HG03558 (cell line): ENCODE measurements around the gene AQR.

Source experiments
- ATAC-seq: cut with Tn5 transposase; IDR thresholded peaks from one replicate; pipeline ENCODE4 v1.9.1; 2021; ENCODE audit warnings: moderate number of reproducible peaks; ENCODE audit not compliant: unreplicated experiment; ENCODE audit errors: extremely low read depth

The AQR gene

DNA sequence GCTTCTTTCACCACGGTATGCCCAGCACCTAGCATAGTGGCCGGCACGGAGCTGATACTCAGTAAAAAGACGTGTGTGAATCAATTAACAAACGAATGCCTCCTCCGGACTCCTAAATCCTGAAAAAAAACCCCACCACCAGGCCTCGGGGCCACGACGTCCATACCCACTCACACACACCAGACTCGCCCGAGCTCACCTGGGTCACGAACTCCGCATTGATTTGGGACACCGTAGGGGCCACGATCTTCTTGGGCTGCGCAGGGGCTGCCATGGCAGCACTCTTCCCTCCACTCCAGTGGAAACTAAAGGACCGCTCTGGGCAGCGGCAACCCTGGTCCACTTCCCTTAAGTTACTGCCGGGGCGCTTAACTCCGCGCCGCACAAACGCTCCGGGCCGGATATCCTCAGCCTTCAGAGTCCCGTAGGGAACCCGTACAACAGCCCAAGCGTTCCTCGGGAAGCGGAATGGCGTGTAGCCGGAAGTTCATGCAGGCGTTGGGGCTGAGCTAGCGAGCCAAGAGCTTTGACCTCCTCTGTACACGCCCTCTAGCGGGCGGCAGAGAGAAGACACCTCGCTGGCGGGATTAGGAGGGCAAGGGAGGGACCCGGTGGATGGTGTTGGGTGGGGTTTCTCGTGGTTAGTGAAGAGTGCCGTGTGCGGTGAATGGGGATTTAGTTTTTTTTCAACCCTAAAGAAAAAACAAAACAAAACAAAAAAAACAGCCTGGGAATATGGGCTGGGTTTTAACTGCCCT is at the start of gene AQR:
Gene AQR (minus strand): TSS at position 403 of the 758 bp plus-strand sequence. CDS start 129 bp downstream, at position 274.
- peak; percentile 94 for ATAC-seq

DNA sequence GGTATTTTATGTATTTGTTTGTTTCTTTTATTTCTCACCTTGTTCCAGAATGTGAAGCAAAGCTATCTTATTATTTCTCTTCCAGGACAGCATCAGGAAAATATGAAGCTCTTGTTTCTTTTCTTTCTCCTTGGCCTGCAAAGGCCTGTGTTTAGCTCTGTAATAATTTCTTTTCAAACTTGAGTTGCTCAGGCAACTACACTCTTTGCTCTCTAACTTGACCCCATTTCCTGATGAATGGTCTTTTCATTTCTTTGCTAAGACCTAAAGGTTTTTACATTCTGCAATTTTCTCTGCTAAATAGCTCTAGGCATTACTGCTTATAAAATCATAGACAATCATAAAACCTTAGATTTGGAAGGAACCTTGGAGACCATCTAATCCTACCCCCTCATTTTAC is 44.7 kb upstream of the AQR start:
- ATAC-seq: no peak

DNA sequence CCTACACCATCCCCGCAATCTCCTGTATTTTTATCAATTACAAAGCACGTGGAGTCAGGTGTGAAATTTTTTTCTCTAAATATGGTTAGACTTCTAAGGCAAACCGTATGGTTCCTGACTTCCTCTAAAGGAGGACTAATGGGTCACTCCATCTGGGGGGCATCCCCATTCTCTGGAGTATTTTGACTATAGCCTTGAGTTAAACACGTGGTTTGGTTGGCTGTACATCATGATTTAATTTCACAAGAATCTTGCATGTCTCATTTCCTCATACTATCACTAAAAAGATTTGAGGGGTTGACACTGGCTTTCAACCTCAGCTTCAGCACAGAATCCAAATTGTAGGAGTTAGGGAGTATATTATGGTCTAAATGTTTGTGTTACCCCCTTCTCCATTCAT is 43.8 kb upstream of the AQR start:
- ATAC-seq: no peak

DNA sequence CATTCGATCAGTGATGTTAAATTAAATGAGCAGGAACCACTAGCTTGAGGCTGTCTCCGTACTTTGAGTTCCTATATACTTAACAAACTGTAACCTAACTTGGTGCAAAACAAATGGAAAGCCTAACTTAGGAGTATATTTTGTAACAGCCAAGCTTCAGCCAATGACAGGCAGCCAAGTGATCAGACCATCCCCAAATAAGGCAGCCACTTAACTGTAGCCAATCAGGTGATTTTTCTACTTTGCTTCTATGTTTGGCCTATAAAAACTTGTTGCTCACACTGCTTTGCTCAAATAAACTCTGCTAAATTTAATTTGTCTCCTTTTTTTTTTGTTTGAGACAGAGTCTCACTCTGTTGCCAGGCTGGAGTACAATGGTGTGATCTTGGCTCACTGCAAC is 37.9 kb upstream of the AQR start:
- ATAC-seq: no peak

DNA sequence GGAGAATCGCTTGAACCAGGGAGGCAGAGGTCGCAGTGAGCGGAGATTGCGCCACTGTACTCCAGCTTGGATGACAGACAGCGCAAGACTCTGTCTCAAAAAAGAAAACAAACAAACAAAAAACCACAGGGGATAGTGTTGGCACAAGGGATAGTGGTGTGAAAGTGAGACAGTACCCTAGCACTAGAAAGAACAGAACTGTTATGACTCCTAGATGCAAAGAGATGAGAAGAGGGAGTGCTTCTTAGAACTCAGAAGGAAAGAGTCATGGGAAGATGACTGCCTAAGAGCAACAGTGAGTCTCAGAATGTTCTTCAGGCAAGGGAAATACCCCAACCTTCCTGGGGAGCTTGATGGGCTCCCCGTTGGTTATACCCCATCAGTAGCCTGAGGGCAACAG is 36.4 kb upstream of the AQR start:
- ATAC-seq: no peak

DNA sequence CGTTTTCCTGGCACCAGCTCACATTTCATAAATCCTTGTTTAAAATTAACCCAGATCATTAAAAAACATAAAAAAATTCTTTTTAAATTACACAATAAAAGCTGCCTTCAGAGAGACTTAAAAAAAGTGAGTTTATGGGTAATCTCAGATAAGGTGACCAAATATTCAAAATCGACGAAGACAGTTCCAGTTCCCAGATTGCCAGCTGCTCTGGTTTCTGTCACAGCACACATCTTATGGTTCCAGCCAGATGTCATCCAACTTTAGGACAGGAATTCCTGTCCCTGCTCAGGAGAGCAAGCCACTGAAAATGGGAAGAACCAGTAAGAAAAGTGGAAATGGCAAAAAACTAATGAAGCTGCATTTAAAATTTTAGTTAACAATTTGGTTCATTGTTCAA is 34.4 kb upstream of the AQR start:
- ATAC-seq: no peak

DNA sequence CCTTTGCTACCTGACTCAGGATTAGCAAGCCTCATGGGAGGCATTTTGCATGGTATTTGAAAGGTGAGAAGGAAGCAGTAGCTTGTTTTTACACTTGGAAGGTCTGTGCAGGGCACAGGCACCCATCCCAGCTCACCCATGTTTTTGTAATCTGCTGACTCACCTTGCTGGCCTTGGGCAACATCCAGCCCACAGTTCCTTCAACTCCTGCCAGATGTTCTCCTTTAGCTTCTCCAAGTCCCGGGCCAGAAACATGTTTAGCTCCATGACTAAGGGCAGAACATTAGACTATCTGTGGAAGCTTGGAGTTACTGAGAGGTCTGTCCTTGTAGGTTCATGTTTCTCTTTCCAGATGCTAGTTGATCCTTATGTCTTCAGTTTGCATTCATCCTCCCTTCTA is 31.0 kb upstream of the AQR start:
- ATAC-seq: no peak

DNA sequence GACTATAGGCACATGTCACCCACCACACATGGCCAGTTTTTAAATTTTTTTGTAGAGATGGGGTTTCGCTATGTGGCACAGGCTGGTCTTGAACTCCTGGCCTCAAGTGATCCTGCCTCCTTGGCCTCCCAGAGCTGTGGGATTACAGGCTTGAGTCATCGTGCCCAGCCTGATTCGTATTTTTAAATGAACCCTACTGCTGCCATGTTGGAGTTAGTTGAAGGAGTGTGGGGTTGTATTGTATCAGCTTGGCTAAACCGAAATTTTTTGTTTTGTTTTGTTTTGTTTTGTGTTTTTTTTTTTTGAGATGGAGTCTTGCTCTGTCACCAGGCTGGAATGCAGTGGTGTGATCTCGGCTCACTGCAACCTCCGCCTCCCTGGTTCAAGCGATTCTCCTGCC is 30.4 kb upstream of the AQR start:
- no peak for ATAC-seq

DNA sequence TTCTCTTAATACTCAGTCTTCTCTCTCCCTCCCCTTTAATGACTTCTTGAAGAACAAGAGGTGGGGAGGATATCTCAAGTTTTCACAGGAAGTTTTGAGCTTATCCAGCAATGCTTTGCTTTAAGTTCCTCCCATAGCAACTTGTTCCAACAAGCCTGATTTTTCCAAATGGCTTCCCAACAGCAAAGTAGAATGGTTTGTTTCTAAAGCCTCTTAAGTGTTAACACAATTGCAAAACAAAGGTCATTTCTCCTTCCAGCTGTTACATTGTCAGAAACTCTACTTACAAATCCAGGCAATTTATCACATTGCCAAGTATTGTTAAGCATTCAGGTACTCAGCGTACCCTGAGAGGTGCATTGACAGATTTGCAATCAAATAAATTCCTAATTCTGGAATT is 25.4 kb upstream of the AQR start:
- no peak for ATAC-seq

DNA sequence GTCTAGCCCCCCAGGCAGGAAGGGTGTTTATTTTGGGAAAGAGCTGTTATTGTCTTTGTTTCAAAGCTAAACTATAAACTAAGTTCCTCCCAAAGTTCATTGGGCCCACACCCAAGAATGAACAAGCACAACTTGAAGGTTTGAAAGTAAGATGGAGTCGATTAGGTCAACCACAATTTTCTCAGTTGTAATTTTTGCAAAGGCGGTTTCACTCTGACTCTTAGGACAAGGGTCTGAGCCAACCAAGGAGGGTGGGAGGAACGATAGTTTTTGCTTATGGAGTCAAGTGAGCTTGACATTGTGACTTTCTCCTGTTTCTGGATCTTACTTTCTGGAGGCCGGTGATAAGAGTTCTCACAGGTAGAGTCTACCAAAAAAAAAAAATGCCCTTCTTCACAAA is 24.3 kb upstream of the AQR start:
- ATAC-seq: peak; percentile 88

DNA sequence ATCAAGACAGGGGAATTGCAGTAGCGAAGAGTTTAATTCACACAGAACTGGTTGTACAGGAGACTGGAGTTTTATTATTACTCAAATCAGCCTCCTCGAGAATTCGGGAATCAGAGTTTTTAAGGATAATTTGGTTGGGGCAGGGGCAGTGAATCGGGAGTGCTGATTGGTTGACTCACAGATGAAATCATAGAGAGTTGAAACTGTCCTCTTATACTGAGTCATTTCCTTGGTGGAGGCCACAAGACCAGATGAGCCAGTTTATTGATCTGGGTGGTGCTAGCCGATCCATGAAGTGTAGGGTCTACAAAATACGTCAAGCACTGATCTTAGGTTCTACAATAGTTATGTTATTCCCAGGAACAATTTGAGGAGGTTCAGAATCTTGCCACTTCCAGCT is 23.9 kb upstream of the AQR start:
- ATAC-seq: no peak

DNA sequence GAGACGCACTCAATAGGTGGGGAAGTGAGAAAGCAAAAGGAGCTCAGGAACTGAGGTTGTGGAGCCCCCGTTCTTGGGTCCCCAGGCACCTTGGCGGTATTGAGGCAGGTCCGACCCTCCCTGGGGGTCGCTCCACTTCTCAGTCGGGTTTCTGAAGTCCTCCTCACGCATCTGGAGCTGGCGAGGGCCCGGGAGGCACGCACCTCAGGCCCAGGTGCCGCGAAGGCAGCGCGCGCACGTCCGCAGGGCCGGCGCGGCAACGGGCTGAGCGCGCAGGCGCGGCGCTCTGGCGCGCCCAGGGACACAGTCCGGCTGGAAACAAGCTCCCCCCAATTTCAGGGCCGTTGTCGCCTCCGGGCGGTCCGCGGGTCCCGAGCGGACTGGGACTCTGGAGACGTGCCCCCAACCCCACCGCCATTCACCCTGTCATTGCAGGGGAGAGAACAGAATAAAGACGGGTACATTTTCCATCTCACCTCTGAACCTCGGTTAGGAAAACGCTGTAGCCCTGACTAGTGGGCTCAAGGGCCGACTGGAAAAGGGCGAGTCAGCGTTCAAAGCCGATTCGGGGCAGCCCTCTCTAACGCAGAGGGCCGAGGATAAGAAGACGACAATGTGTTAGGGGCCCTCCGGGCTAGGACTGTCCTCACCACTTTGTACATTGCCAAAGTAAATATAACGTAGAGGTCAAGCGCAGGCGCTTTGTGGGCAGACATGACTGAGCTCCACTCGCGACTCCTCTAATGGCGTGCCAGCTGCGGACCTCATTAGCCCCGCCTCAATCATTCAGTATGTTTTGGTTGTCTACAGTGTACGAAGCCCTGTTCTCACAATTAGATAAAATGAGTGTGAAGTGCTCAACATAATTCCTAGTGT is 18.7 kb upstream of the AQR start, which contains the start of gene ZNF770:
Gene ZNF770 (minus strand): TSS at position 261 of the 876 bp plus-strand sequence. CDS start 4,853 bp downstream, outside the sequence.
- ATAC-seq: peak; percentile 57

DNA sequence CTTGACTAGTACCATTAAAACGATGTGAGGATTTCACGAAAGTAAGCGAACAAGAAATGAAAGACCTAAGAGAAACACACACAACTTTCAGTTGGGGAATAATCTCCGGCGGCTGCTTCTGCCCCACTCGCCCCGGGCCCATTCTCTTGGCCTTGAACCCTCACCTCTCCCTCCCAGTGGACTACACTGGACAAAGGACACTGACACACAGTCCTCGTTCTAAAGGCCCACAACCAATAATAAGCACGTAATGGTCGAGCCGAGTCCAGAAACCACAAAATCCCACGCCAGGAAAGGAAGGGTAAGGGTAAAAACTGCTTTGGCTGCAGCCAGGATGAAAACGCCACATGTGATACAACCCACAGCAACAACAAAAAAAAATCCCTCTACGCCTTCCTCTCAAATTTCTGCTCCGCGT is 18.1 kb upstream of the AQR start:
- peak; percentile 13 for ATAC-seq

DNA sequence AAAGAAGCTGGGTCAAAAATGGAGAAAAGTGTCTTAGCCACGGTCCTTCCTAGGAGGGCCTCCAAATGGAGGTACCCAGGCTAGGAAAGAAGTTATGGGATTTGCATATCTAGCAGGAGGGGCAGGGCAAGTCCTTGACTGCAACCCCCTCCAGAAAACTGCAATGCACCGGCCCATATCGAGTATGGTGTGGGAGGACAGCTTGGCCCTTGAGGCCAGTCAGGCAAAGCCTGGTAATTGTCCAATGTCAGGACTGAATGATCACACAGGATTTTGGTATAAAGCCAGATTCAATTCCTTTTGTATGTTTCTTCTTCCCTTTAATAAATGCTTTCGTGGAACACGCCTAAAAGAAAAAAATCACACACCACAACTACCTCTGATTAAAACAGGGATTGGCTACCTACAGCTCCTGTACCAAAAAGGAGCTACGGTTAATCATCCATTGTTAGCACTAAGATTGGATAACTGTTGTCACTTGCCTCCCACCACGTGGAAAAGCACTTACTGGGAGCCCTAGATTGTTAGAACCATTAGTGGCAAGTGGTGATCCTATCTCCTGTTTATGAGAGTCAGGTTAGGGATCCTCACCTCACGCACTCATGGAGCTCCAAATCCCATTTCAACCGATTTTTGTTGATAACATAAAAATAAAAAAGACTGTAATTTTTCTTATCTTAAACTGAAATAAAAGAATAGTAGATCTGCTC is 17.4 kb upstream of the AQR start:
- ATAC-seq: no peak

DNA sequence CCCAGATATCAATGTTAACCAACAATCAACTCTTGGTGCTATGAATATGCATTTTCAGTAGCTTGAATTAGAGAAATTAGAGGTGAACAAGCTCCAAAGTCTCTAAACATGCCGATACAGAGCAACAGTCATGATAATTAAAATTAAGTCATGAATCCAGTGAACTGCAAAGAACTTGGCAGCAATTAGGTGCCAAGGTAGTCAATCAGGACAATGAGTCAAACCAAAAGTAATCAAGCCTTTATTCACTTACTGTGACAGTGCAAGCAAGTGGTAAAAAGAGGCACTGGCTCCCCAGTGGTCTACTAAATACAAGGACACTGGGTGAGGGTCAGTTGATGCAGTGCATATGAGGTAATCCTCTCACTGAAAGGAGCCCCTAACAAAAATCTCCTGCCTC is 16.8 kb upstream of the AQR start:
- ATAC-seq: no peak

DNA sequence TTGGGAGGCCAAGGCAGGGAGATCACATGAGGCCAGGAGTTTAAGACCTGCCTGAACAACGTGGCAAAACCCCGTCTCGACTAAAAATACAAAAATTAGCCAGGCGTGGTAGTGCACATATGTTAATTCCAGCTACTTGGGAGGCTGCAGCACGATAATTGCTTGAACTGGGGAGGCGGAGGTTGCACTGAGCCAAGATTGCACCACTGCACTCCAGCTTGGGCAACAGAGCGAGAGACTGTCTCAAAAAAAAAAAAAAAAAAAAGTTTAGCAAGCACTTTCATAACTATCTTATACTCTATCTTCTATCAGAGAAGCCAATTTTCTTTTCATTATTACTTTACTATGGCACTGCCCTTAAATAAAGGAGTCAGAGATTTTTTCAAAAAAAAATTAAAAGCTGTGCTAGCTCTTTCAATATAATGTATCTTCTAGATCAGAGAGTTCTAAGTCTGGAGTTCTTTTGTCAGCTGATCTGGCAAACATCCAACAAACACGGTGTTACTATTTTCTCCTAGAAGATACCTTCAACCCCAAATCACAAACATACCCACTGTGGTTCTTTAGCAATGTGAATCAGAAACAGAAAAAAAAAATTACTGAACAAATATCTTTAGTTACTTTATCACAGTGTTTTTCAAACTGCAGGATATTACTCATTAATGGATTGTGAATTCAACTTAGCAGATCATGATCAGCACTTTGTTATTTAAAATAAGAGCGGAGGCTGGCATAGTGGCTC is 15.5 kb upstream of the AQR start:
- ATAC-seq: no peak

DNA sequence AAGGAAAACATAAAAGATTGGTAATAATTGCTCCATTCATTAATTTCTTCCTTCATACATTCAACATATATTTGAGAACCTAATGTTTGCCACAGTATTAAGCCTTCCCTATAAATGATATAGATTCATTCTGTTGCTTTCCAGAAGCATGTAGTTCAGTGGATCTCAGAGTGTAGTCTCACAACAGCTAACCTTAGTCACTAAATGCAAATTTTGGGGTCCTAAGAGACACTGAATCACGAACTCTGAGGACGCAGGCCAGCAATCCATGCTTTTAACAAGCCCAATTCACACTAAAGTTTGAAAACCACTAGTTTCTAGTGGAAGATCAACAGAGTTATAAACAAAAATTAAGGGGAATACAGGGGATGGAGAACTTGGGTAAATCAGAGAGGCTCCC is 7.2 kb upstream of the AQR start:
- no peak for ATAC-seq

DNA sequence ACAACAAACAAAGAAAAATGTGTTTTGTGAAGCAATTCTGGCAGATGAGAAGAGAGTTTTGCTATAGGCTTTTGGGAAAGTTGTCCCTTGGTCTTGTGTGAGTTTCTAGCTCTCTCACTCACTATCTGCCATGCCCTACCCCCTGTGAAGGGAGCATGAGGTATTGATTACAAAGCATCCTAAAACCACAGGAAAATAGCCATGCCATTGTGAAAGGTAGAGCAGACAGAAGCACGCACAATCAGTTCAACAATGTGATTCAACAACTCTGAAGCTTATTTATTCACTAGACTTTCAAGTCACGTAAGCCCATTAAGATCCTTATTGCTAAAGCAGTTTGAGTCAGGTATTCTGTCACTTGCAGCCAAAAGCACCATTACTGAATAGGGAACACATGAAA is 6.5 kb upstream of the AQR start:
- ATAC-seq: no peak

DNA sequence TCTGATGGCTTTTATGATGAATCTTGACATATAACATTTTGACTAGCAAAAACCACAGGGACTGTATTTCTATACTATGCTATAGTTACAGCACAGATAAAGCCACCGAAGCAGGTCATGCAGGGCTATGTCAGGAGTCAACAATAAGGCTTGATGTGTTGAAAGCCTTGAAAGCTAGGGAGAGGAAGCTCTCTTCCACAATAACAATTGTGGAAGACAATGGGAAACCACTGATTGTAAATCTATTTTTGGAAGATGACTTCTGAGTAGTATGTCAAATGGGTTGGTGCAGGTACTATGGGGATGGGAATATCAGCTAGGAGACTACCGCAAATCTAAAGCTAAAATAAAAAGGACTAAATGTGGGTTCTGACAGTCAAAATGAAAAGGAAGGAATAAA is 4.0 kb upstream of the AQR start:
- no peak for ATAC-seq

DNA sequence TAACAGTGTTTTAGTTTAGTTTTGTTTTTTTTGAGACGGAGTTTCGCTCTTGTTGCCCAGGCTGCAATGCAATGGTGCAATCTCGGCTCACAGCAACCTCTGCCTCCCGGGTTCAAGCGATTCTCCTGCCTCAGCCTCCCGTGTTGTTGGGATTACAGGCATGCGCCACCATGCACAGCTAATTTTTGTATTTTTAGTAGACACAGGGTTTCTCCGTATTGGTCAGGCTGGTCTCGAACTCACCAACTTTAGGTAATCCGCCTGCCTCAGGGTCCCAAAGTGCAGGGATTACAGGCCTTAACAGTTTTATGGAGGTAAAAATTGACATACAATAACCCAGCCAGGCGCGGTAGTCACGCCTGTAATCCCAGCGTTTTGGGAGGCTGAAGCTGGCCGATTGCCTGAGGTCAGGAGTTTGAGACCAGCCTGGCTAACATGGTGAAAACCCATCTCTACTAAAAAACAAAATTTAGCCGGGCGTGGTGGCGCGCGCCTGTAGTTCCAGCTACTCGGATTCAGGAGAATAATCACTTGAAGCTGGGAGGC is 629 bp upstream of the AQR start:
- ATAC-seq: peak; percentile 1
